Astrocyte (in vitro differentiated cells and primary cell): Measurements from ENCODE around the gene PGGHG. TPM values are rescaled to one million over a fixed set of nuclear protein-coding genes. Genes with fewer than 3 reads are reported as not detected.

ENCODE experiments used
- DNase-seq: peaks from one replicate; pipeline ENCODE4 v3.0.0-alpha.2; 2010; ENCODE audit warnings: low read depth
- FAIRE-seq: peaks from 2 replicates; lab custom pipeline; 2011; peaks lifted over from hg19 to GRCh38; lab: Jason Lieb, UNC
- H2AFZ ChIP-seq: 2 replicates; pipeline ENCODE4 v1.6.0; 2012; ENCODE audit warnings: low read depth, low read length, inconsistent platforms
- H3K27ac ChIP-seq: 2 replicates; pipeline ENCODE4 v1.5.1; 2011; ENCODE audit warnings: low read depth, low read length, inconsistent platforms
- H3K27me3 ChIP-seq: 2 replicates; pipeline ENCODE4 v1.6.0; 2011; ENCODE audit warnings: low read length, inconsistent platforms; ENCODE audit not compliant: insufficient read depth
- H3K36me3 ChIP-seq: 2 replicates; pipeline ENCODE4 v1.5.1; 2011; ENCODE audit warnings: low read length, inconsistent platforms; ENCODE audit not compliant: insufficient read depth
- H3K4me1 ChIP-seq: 2 replicates; pipeline ENCODE4 v1.5.1; 2011; ENCODE audit warnings: low read length, inconsistent platforms; ENCODE audit not compliant: insufficient read depth
- H3K4me2 ChIP-seq: 2 replicates; pipeline ENCODE4 v1.6.0; 2012; ENCODE audit warnings: low read length, inconsistent platforms
- H3K4me3 ChIP-seq: 2 replicates; pipeline ENCODE4 v1.5.1; 2011; ENCODE audit warnings: low read depth, mild to moderate bottlenecking, low read length, inconsistent platforms; ENCODE audit not compliant: insufficient read depth
- H3K79me2 ChIP-seq: 2 replicates; pipeline ENCODE4 v1.6.0; 2012; ENCODE audit warnings: mild to moderate bottlenecking, low read length, inconsistent platforms; ENCODE audit not compliant: insufficient read depth
- H3K9ac ChIP-seq: 2 replicates; pipeline ENCODE4 v1.6.0; 2012; ENCODE audit warnings: mild to moderate bottlenecking, low read length, inconsistent platforms
- H3K9me3 ChIP-seq: 2 replicates; pipeline ENCODE4 v1.5.1; 2012; ENCODE audit warnings: low read depth, mild to moderate bottlenecking, low read length, inconsistent platforms; ENCODE audit not compliant: insufficient read depth
- H4K20me1 ChIP-seq: 2 replicates; pipeline ENCODE4 v1.6.0; 2012; ENCODE audit warnings: low read length, inconsistent platforms; ENCODE audit not compliant: insufficient read depth
- H3K27ac Mint-ChIP-seq: one replicate; pipeline ENCODE4 v1.8.0; 2021; ENCODE audit warnings: mild to moderate bottlenecking, mixed read lengths; ENCODE audit not compliant: unreplicated experiment
- H3K27me3 Mint-ChIP-seq: one replicate; pipeline ENCODE4 v1.8.0; 2021; ENCODE audit warnings: low read depth, mixed read lengths; ENCODE audit not compliant: unreplicated experiment
- H3K36me3 Mint-ChIP-seq: one replicate; pipeline ENCODE4 v1.8.0; 2021; ENCODE audit warnings: low read depth, mixed read lengths; ENCODE audit not compliant: unreplicated experiment
- H3K4me1 Mint-ChIP-seq: one replicate; pipeline ENCODE4 v1.8.0; 2021; ENCODE audit warnings: low read depth, mixed read lengths; ENCODE audit not compliant: unreplicated experiment
- H3K4me3 Mint-ChIP-seq: one replicate; pipeline ENCODE4 v1.8.0; 2021; ENCODE audit warnings: mild to moderate bottlenecking, moderate library complexity, mixed read lengths; ENCODE audit not compliant: unreplicated experiment
- H3K9me3 Mint-ChIP-seq: one replicate; pipeline ENCODE4 v1.8.0; 2021; ENCODE audit warnings: mild to moderate bottlenecking, mixed read lengths; ENCODE audit not compliant: unreplicated experiment
- EZH2 ChIP-seq: IDR thresholded peaks from 2 replicates; pipeline ENCODE4 v1.6.1; 2012; ENCODE audit warnings: mild to moderate bottlenecking, low read length, inconsistent platforms; ENCODE audit not compliant: insufficient read depth
- total RNA-seq: library from RNA; stranded (reverse); gene quantifications from 2 replicates; pipeline ENCODE4 v1.2.1, GENCODE V29; 2021
- TF ChIP-seq, protein P1 (sequence below): IDR thresholded peaks from 2 replicates; pipeline ENCODE4 v1.5.1; 2011; ENCODE audit warnings: low read depth, mild to moderate bottlenecking, inconsistent platforms, low read length, moderate library complexity; ENCODE audit not compliant: insufficient read depth

The PGGHG gene
- total RNA-seq, 1 donor from 2014 or later = 25.1 TPM

GRCh38 chr11:291281-292210 is 2.6 kb downstream of the PGGHG start:
- H3K27ac ChIP-seq = no peak overlapping the region
- H3K27ac Mint-ChIP-seq = no peak overlapping the region
- H3K36me3 ChIP-seq = no peaks in the 10 kb centered on the region
- H3K4me3 ChIP-seq = no peak overlapping the region
- no peaks in the 10 kb centered on the region for H3K9me3 ChIP-seq
- H4K20me1 ChIP-seq = no peaks in the 10 kb centered on the region
- no peak overlapping the region for H3K9ac ChIP-seq
- peaks cover 6% of the 10 kb centered on the region for H3K4me1 ChIP-seq
- peaks cover 18% of the 10 kb centered on the region for H3K27me3 Mint-ChIP-seq
- peaks cover 9% of the 10 kb centered on the region for H3K27me3 ChIP-seq
- DNase-seq (no peak), FAIRE-seq (no peak)
- H3K36me3 Mint-ChIP-seq = peaks cover 4% of the 10 kb centered on the region
- H3K4me3 Mint-ChIP-seq = peak overlapping the region; percentile 68
- TF ChIP-seq, protein P1, sequence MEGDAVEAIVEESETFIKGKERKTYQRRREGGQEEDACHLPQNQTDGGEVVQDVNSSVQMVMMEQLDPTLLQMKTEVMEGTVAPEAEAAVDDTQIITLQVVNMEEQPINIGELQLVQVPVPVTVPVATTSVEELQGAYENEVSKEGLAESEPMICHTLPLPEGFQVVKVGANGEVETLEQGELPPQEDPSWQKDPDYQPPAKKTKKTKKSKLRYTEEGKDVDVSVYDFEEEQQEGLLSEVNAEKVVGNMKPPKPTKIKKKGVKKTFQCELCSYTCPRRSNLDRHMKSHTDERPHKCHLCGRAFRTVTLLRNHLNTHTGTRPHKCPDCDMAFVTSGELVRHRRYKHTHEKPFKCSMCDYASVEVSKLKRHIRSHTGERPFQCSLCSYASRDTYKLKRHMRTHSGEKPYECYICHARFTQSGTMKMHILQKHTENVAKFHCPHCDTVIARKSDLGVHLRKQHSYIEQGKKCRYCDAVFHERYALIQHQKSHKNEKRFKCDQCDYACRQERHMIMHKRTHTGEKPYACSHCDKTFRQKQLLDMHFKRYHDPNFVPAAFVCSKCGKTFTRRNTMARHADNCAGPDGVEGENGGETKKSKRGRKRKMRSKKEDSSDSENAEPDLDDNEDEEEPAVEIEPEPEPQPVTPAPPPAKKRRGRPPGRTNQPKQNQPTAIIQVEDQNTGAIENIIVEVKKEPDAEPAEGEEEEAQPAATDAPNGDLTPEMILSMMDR = no peak
- no peak for TF ChIP-seq EZH2
- H2AFZ ChIP-seq = no peak overlapping the region
- H3K79me2 ChIP-seq = no peaks in the 10 kb centered on the region
- H3K4me2 ChIP-seq = no peak overlapping the region
- no peaks in the 10 kb centered on the region for H3K9me3 Mint-ChIP-seq
- H3K4me1 Mint-ChIP-seq = no peaks in the 10 kb centered on the region

- FAIRE-seq (no peak), DNase-seq (no peak)
- Histone ChIP-seq H3K9me3 (no peaks in the 10 kb centered on the region), H3K4me3 (no peak overlapping the region), H2AFZ (no peak overlapping the region), H4K20me1 (no peaks in the 10 kb centered on the region), H3K27me3 (peaks cover 9% of the 10 kb centered on the region), H3K4me2 (no peak overlapping the region), H3K4me1 (peaks cover 6% of the 10 kb centered on the region), H3K36me3 (no peaks in the 10 kb centered on the region), H3K27ac (no peak overlapping the region), H3K9ac (no peak overlapping the region), H3K79me2 (no peaks in the 10 kb centered on the region)
- peaks cover under 1% of the 10 kb centered on the region for H3K4me1 Mint-ChIP-seq
- H3K27ac Mint-ChIP-seq = no peak overlapping the region
- peaks cover 4% of the 10 kb centered on the region for H3K36me3 Mint-ChIP-seq
- peaks cover 14% of the 10 kb centered on the region for H3K27me3 Mint-ChIP-seq
- H3K9me3 Mint-ChIP-seq = no peaks in the 10 kb centered on the region
- TF ChIP-seq EZH2 = no peak
- TF ChIP-seq, protein P1 = no peak
- H3K4me3 Mint-ChIP-seq = no peak overlapping the region
These were observed 3.5 kb downstream of the PGGHG start for GRCh38 chr11:292211-293121.
